HG03558 (cell line): Measurements from ENCODE around the gene SOX9.

Source experiments
- ATAC-seq: cut with Tn5 transposase; IDR thresholded peaks from one replicate; pipeline ENCODE4 v1.9.1; 2021; ENCODE audit warnings: moderate number of reproducible peaks; ENCODE audit not compliant: unreplicated experiment; ENCODE audit errors: extremely low read depth

Gene SOX9

DNA sequence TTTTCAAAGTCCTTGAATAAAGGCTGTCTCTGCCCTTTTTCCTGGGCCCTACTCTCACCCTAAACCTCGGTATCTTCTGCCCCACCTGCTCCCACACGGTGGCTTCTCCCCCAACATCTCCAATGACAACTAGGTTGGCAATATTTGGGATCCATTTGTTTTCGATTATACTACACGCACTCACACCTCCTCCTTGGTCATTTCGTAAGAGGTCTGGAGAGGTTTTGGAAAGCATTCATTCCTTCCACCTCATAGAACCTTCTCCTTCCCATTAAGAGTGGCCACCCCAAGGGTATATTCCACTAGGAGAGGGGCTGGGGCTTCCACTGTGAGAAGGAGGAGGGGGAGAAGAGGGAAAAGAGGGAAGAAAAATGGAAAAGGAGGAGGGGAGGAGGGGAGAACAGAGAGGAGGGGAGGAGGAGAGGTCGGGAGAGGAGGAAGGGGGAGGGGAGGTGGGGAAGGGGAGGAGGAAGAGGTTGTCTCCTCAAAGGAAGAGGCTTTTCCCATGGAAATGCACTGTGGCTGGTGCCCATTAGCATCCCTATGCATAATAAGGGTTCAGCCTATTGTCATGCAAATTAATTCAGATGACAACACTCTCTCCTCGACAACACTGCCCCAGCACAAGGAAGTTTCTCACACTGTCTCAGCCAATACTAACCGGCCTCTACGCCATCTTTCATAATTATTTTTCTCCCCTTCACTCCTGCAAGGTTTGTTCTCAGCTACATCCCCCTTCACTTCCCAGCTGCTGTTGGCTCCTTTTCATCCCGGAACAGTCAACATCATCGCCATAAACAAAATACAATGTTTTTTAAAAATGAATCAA, 30.0 kb downstream of the SOX9 start:
- no peak for ATAC-seq

DNA sequence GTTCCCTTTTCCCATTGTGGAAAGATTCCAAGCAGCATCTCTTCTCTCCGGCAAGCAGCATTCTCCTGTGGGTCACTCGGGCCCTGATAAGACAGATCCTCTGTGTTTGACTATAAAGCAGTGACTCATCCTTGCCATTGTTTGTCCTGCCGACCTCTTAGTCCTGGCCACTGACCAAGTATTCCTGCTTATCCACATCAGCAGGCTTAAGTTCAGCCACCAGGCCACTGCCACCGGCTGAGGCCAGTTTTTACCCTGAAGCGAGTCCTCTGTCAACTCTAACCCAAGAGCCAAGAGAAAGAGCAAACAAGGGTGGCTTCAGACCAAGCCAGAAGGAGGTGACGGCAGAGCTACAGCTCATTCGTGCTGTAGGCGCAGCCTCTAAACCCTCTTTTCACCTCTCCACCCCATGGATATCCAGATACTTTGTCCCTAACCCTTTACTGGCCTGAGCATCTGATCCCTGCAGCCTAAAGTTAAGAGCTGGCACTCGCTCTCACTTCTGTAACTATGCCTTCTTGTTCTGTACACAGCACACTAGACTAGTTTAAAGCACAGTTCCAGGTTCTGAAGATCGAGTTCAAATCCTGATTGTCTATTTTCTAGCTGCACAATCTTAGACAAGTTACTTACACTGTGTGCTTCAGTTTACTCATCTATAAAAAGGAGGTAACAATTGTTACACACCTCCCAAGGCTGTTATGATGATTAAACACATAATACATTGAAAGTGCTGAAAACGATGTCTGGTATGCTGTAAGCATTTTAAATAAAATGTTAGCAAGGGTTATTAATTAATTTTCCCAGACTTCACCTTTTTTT, 31.0 kb downstream of the SOX9 start:
- no peak for ATAC-seq

DNA sequence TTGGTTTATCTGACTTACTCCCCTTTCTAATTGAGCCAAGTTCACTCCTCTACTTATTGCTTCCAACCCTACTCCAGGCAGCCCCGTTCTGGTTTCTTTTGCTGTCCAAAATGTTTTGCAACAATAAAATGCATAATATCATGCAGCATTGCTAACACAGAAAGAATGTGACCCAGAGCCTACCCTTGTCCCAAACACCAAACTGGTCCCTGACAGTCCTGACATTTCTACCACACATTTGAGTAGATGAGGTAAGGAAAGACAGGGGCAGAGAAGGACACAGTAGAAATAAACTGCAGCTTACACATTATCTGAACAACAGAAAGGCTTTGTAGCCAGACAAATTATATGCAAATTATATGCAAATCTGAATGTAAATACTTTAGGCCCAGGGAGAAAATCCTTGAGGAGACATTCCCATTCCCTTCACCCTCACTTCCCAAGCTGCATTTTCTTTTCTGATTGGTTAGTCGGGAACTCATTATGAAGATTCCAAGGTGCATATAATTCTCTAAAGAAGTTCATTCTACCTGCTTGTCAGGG, 31.6 kb downstream of the SOX9 start:
- ATAC-seq: no peak

DNA sequence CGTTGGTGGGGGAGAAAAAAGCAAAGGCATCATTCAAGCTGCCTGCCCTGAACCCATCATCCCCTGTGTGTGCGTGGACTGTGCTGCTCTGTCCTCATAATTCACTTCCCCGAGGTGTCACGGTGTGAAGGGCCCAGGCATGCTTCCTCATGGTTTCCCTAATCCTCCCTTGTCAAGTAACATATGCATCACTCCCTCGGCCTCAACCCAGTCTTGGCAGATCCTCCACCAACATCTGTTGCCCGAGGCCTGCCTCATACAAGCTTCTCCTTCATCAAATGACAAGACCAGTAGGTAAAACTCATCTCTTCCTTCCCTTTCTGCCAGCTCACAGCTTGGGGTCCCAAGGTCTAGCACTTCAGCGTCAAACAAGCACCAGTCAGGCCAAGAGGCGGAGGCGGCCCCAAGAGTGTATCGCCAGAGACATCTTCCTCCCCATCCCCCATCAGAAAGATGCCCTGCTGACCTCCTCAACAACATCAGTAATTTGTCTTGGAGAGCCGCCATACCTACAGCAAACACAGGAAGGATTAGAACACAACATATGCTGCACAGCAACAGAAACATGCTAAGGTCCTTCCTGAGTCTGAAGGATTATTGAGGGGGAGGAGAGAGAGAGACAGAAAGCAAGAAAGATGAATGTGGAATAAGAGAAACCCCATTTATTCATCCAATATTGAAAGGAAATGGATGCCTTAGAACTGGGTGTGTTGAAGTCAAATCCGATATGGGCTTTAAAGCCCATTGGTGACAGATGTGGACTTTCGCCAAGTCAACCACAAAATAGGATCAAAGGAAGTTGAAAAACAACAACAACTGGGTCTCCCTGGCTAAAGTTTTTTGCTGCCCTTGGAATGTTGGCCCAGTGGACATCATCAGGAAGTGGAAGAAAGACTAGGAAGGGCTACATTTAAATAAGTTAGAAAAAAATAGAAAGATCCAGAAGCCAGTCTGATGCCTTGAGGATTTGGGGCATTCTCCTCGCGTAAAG, 38.4 kb downstream of the SOX9 start:
- no peak for ATAC-seq

DNA sequence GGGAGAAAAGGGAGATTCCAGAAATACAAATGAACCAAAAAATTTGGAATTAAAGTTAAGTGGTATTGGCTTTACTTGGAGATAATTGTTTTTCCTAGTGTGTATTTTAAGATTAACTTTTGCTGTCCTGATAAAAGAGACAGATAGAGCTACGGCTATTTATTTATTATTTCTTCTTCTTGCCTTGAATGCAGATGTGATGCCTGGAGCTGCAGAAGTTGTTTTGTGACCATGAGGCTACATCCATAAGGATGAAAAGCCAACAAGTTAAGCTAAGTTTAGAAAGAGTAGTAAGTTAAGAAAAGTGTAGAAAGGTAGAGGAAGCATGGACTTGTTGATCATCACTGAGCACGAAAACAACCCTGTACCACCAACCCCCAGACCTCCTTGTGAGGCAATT, 41.7 kb downstream of the SOX9 start:
- no peak for ATAC-seq

DNA sequence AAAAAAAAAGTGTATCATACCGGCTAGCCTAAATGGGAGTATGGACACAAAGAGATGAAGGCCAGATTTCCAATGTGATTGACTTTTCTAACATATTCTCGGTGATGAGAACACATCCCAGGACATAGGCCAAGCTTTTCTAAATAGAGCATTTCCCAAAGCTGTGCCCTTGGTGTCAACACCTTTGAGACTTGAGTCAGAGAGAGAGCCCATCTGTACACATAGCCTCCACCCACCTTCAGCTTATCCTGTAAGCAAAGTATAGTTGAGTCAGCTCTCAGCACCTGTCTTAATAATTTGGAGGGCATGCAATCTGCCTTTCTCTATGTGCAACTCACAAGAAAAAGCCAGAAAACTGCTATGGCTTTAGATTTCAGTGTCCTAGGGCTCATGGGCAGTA, 42.7 kb downstream of the SOX9 start:
- no peak for ATAC-seq

DNA sequence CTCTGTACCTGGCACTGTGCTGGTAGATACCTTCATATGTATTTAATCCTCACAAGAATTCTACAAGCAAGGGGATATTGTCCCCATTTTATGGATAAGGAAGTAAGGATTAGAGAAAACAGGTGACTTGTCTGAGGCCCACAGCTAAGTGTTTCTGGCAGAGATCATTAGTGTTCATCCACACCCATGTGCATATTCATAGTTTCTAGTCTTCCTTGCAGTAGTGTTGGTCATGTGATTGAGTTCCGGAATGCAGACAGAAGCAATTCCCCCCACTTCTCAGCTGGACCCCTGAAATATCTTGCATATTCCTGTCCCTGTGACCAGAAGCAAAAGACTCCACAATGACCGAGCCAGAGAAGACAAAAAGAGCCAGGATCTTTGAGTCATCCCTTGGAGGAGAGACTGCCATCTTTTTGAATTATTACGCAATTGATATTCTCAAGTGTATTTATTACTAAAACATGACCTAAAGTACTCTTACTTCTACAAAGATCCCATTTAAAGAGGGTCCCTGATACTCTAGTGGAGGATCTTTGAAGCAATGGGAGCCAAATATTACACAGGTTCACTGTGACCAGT, 43.4 kb downstream of the SOX9 start:
- ATAC-seq: no peak

DNA sequence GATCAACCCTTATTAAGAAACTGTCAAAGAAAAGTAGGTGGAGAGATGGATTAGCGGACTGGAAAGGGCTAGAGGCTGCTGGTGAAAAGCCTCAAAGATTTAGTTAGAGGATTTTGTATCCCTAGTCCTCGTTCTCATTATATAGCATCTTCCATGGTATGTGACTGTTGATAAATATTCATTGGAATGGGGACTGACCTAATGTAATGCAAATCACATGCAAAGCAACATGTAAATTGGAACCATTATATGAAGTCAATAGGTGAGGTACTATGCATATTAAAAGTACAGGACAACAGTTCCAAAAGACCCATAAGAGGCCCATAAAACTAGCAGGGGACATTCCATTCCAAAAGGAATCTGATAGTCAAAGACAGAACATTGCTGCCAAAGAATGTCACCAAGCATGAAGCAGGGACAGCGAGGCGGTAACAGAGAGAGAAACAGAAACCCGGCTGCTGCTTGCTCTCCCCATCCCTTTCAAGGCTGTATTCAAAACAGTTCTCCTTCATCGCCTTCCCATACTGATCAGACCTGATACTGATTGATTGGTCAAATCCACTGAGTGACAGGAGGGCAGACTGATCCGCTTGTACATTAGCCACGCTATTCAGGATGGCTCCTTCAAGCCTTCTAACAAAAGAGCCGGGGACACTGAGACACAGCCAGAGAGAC, 44.5 kb downstream of the SOX9 start:
- no peak for ATAC-seq

DNA sequence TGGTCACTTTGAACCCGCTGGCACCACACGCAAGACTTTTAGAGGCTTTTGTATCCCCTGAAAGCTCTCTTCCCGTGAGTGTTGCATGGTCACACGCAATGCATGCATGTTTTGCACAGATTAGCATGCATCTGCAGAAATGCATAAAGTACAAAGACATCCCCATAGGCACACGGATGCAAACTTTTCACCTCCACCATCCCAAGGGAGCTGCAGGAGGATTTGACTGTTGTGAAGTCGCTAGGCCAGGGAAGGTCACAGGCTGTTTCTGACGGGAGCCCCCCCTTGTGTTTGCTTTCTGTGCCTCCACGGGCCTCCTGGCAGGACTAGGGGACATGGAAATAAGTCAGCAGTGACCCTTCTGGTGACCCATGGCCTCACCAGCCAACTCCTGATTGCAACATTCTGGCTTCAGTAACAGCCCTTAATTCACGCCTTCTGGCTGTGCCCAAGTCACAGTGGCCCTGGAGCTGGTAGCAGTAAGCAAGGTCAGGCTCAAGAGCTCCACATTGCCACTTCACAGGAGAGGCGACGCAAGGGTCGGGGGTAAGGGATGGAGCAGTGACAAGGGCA, 45.1 kb downstream of the SOX9 start:
- no peak for ATAC-seq

DNA sequence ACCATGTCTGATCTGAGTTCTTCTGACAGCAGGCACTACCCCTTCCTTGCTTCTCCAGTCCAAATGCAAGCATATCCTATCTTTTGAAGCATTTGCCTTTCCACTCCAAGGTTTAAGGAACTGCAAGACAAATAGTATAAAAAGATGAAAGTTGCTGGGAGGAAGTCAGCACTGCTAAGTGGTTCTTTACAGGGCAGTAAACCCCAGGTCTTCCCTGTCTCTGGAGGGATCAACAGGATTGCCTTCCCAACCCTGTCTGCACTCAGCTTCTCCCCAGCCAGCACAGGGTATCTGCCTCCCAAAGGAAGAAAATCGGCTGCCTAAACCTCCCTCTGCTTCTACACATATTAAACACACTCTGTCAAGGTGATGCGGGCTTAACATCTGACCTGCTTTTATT, 46.8 kb downstream of the SOX9 start:
- ATAC-seq: no peak

DNA sequence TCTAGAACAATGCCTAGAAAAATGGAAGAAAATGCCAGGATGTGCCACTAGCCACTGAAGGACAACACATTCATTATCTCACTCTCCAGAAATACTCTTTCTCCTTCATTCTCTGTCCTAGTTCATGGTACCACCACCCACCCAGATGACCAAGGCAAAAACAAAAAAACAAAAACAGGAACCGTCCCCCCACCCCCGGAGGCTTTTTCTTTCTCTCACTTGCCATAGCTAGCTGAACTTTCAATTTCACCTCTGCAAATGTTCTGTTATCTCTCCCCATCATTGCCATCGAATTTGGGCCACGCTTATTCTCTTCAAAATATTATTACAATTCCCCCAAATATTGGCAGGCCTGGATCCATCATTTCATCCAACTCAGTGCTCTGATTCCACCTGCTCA, 49.0 kb downstream of the SOX9 start:
- ATAC-seq: no peak

DNA sequence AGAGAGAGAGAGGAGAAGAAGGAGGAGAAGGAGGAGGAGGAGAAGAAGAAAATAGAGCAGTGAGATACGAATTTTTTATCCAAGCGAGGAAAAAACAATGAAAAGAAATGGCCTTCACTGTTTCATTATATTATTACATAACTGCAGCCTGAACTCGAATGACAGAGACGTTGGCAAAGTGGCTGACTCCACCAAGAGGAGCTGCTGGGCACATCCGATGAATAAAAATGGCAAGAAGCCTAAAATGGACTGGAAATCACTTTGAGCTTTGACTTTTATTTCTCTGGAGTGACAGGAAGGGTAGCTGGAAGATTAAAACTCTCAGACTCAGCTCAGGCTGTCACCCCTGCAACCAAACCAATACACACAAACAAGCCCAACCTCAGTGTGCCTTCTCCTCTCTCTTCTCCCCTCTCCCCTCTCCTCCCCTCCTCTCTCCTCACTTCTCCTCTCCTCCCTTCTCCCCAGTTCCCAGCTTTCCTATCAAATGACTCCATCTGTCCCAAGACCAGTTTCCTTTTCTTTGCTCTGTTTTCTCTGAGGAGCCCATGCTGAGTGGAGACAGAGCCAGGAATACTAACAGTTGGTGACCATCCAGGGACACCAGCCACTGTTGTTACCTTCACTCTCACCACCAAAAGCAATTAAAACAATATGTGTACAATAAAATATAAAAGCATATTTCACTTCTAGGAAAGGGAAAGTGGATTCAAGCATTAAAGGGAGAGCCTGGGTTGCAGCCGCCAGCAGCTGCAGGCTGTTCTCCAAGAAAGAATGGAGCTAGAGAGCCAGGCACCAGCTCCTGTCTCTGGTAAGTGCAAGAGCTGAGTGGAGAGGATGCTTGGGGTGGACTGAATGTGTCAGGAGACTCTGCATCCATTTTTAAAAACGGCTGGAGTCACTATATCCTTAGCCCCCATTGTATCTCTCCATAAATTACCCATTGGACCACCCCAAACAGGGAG, 51.2 kb downstream of the SOX9 start:
- ATAC-seq: no peak

DNA sequence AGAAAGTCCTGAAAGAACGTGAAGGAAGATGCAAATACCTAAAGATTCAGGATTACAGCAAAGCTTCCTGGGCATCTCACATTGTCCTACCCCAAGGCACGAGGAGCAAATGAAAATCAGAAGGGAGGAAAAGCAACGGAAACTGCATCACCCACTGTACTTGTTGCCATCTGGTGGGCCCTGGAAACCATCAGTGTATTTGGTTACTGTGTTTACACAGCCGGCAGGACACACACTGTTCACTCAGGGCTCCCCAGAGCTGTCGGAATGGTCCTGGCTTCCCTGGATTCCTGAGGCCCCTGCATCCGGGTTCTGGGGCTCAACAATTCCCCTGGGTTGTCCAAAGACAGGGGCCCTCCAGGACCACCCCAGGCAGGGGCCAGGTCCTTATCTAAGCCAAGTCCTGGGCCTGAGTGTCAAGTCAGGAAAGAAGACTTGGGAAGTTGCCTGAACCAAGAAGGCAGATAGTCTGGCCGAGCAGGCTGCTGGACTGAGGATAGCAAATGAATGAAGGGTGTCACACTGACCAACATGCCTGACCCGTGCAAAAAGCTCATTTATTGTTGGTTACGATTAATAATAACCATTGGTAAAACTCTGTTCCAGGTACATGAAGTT, 52.8 kb downstream of the SOX9 start:
- no peak for ATAC-seq

DNA sequence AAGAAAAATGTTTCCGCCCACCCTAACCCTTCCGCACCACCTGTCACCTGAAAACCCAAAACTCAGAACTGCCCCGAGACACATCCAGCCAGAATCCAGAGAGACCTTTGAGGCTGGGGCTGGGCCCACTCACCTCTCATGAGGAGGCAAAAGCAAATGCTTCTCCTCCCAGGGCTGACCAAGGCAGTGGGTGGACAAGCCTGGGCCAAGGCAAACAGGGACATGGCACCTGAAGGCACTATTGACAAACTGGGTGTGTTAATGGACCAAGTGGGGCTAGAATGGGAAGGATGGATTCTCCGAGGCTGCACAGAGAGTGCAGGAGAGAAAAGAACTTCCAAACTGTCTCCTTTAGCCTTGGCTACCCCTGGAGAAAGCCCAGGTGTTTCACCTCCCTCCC, 54.4 kb downstream of the SOX9 start:
- no peak for ATAC-seq
